Skin of body (tissue), 2 donors: ENCODE data around the gene PSME3IP1. TPM values are rescaled to one million over a fixed set of nuclear protein-coding genes. Genes with fewer than 3 reads are reported as not detected.
"Not testable (repeated sequence)": the region's sequence is repeated elsewhere in the genome, so short reads cannot be mapped to it uniquely, and the experiment has no call there.

ENCODE experiments used
- DNase-seq: peaks from one replicate; lab custom pipeline; 2025; lab: John Stamatoyannopoulos, UW
- total RNA-seq: library from RNA; depleted of rRNA; stranded (reverse); fragments of >200 nt; gene quantifications from one replicate; pipeline ENCODE4 v1.2.3, GENCODE V29; 2014

PSME3IP1 gene
- total RNA-seq, 1 donor from 2014 or later = 39.9 TPM

- no peak for DNase-seq
Observed at GRCh38 chr16:57125969-57126368, 59.9 kb downstream of the PSME3IP1 start.

- no peak for DNase-seq
Observed at GRCh38 chr16:57125376-57125775, 60.5 kb downstream of the PSME3IP1 start.

GRCh38 chr16:57123974-57124674, 61.7 kb downstream of the PSME3IP1 start:
- DNase-seq = no peak

- DNase-seq = no peak
Observed at GRCh38 chr16:57123216-57123973, 62.4 kb downstream of the PSME3IP1 start.

- DNase-seq = no peak
Observed at GRCh38 chr16:57118461-57119084, 67.3 kb downstream of the PSME3IP1 start.

DNA sequence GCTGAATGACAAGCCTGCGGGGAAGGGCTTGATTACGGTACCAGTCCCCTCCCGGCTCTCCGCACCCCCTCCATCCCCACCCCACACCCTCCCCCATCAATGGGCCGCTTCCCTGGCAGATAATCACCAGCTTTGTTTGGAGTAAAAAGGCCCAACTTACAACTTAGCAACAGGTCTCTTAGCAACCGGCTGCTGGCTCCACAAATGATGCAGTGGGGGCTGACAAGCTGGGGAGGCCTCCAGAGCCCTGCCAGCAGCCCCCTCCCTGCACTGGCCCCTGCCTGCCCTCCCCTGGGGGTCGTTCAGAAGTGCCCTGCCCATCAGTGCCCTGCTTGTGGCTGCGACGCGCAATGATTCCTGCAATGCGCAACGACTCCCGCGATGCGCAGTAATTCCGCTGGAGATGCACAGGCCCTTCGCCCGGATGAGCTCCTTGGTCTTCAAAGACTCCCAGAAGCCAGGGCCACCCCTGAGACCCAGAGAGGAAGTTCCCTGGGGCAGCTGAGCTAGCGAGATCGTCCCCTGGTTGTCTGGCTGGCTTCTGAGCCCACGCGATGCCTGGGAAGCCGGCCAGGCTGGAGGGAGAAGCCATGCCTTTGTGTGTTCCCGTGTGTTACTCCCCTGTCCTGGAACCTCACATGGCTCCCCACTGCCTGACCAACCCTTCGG, 70.2 kb downstream of the PSME3IP1 start:
- DNase-seq = no peak

GRCh38 chr16:57115168-57115513, 70.7 kb downstream of the PSME3IP1 start:
- no peak for DNase-seq

DNA sequence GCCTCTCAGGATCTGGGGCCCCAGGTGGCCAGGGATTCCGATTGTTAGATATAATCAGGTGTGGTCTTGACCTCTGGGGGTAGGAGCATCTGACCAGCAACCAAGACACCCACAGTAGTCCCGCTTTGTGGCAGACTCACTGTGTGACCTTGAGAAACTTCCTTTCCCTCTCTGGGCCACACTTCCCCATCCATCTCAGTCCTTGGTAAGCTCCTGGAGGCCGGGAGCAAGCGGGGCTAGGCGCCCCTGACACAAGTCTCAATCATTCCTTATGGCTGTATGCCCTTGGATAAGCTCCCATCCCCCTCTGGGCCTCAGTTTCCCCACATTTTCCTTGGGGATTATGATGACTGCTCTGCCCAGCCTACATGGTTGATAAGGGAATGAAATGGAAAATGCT, 72.2 kb downstream of the PSME3IP1 start:
- DNase-seq = no peak

GRCh38 chr16:57113042-57113453, 72.8 kb downstream of the PSME3IP1 start:
- no peak for DNase-seq

DNA sequence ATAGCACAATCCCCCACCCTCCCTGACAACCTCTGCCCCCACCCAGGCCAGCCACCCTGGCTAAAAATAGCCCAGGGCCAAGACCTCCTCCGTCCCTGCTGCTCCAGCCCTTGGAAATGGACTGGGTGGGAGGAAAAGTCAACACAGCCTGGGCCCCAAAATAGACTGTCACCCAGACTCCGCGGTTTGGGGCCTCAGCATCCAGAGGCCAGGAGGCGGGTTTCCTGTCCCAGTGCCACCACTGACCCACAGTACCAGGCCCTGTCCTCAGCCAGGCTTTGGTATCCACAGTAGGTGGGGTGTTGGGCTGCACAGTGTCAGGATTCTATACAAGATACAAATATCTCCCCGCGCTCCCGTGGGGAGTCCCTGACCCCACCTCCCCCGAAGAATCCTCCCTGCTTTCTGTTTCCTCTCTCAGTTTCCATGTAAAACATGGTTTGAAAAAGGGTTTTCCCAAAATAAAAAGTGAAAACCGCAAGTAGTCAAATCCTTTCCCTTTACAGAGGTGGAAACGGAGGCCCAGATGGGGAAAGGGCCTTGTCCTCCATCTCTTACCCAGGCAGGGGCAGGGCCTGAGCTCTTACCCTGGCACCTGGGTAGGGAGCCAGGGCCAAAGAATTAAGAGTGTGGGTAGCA, 73.3 kb downstream of the PSME3IP1 start:
- no peak for DNase-seq

DNA sequence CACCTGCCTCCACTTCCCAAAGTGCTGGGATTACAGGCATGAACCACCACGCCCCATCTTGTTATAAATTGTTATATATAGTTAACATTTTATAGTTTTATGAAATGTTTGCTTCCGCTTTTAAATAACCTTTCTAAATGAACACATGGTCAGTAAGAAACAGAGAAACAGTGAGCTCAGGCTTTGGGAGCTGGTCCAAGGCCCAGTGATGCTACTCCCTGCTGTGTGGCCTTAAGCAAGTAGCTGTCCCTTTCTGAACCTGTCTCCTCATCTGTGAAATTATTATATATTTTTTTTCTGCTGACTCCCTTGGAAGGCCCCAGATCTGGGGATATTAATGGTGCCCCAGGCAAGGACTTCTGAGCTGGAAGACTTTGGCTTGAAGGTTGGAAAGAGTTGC, 74.4 kb downstream of the PSME3IP1 start:
- DNase-seq = no peak

DNA sequence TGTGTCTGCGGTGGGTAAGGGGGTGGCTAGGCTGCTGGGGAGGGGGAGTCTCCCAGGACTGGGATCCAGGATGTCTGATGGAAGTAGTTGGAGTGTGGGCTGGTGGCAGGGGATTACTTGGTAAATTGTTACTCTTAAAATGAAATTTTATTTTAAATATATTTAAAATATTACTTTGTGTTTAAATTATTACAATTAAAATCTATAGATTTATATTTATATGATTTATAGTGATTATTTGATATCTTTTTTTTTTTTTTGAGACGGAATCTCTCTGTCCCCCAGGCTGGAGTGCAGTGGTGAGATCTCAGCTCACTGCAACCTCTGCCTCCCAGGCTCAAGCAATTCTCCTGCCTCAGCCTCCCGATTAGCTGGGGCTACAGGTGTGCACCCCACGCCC, 74.9 kb downstream of the PSME3IP1 start:
- DNase-seq = no peak

- DNase-seq = not testable (repeated sequence)
Observed at GRCh38 chr16:57109259-57110105, 76.4 kb downstream of the PSME3IP1 start.

DNA sequence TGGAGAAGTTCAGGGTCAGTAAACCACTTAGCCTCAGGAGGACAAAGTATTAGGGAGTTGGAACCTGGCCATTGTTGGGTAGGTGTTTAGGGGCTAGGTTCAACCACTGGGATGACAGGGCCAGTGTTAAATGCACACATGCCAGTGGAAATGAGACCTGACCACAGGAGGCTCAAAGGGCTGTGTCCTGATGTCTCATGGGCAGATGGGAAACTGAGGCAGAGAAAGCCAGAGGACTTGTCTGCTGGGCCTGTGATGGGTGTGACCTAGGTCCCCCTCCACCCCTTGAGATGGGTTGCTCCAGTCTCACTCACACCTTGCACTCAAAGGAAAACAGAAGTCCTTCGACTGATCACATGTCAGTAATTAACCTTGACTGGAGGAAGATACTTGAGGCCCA, 77.4 kb downstream of the PSME3IP1 start:
- no peak for DNase-seq

- no peak for DNase-seq
Observed at GRCh38 chr16:57107321-57107922, 78.4 kb downstream of the PSME3IP1 start.

DNA sequence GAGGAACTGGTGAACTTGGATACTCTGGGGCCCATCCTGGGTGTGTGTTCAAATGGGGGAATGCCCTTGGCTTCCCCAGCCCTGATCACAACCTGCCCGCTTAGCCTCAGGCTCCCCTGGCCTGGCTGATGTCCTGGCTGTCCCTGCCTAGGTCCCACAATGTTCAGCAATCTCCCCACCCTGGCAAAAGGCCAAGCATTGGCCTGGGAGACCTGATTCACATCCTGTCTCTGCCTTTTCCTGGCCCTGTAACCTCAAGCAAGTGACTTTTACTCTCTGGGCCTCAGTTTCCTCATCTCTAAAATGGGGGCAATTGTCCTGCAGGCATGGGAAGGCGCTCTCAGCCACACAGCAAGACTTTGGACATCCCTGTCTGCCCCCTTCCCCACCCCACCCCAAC, 79.1 kb downstream of the PSME3IP1 start:
- no peak for DNase-seq

- no peak for DNase-seq
Observed at GRCh38 chr16:57105184-57105583, 80.7 kb downstream of the PSME3IP1 start.

DNA sequence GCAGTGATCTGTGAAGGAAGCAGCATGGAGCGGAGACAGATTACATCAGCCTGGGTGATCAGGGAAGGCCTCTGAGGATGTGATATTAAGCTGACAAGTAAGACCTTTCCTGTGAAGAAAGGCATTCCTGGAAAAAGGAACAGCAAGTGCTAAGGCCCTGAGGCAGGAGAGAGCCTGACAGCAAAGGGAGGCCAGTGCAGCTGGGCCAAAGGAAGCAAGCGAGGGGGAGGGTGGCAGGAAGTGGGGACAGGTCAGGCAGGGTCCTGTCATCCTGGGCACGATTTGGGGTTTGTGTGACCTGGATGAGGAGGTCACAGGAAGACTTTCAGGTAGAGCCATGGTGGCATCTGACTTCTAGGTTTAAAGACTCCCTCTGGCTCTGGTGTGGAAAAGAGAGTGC, 81.1 kb downstream of the PSME3IP1 start:
- DNase-seq = no peak

DNA sequence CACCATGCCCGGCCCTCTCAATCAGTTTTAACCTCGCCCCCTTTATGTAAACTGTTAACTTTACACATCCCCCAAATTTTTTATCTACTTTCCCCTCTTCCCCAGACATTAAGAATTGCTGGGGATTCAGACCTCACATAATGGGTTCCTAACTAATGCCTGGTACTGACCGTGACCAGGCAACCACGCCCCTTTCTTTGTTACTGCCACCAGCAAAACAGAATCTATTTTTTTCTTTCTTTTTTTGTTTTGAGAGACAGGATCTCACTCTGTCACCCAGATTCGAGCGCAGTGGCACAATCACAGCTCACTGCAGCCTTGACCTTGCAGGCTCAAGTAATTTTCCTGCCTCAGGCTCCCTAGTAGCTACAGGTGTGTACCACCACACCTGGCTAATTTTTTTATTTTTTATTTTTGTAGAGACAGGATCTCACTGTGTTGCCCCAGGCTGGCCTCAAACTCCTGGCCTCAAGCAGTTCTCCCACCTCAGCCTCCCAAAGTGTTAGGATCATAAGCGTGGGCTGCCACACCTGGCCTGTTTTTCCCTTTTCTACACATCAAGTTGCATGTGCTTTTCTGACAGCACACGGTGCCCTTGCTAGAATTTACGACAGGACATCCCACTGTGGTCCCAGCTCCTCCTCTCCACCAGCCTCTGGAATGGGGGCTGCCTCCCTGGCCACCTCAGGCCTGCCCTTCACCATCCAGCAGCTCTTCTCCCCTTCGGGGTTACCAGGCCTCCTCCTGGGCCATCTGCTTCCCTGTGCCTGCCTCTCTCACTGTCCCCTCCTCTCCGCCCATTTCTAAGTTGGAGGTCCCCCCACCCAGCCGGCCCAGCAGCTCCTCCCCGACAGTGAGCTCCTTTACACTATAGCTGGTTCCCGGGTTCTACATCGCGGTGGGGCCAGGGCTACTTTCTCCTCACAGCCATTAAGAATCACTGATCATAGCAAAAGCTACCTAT, 82.7 kb downstream of the PSME3IP1 start:
- no peak for DNase-seq
